Endodermal cell (in vitro differentiated cells): ENCODE measurements around the gene CHGA. TPM values are rescaled to one million over a fixed set of nuclear protein-coding genes. Genes with fewer than 3 reads are reported as not detected.

ENCODE experiments used
- DNase-seq: peaks from one replicate; pipeline ENCODE4 v3.0.0-alpha.2; 2017
- H3K27ac ChIP-seq: 2 replicates; pipeline ENCODE4 v1.5.1; 2013; ENCODE audit warnings: mild to moderate bottlenecking, low read depth, low read length, moderate library complexity
- H3K27me3 ChIP-seq: 2 replicates; pipeline ENCODE4 v1.6.1; 2013; ENCODE audit warnings: mild to moderate bottlenecking, low read length, moderate library complexity; ENCODE audit not compliant: insufficient read depth, control insufficient read depth, poor library complexity, severe bottlenecking
- H3K36me3 ChIP-seq: 2 replicates; pipeline ENCODE4 v1.7.0; 2013; ENCODE audit warnings: mild to moderate bottlenecking, low read length, moderate library complexity; ENCODE audit not compliant: control insufficient read depth, insufficient read depth
- H3K4me1 ChIP-seq: one replicate; pipeline ENCODE4 v1.7.0; 2013; ENCODE audit warnings: low read length; ENCODE audit not compliant: control insufficient read depth, insufficient read depth
- H3K4me3 ChIP-seq: 2 replicates; pipeline ENCODE4 v1.5.1; 2013; ENCODE audit warnings: mild to moderate bottlenecking, low read length, moderate library complexity
- H3K9ac ChIP-seq: 2 replicates; pipeline ENCODE4 v1.6.1; 2013; ENCODE audit warnings: mild to moderate bottlenecking, low read length, moderate library complexity; ENCODE audit not compliant: poor library complexity, severe bottlenecking; ENCODE audit errors: extremely low read depth
- H3K9me3 ChIP-seq: 2 replicates; pipeline ENCODE4 v1.6.1; 2013; ENCODE audit warnings: mild to moderate bottlenecking, low read length, moderate library complexity; ENCODE audit not compliant: control insufficient read depth
- H3K27ac Mint-ChIP-seq: 2 replicates; pipeline ENCODE4 v1.8.0; 2020; ENCODE audit warnings: mixed read lengths
- H3K27me3 Mint-ChIP-seq: 2 replicates; pipeline ENCODE4 v1.8.0; 2021; ENCODE audit warnings: mild to moderate bottlenecking, mixed read lengths; ENCODE audit not compliant: insufficient read depth
- H3K36me3 Mint-ChIP-seq: 2 replicates; pipeline ENCODE4 v1.8.0; 2020; ENCODE audit warnings: low read depth, mixed read lengths
- H3K4me1 Mint-ChIP-seq: 2 replicates; pipeline ENCODE4 v1.8.0; 2020; ENCODE audit warnings: mixed read lengths
- H3K4me3 Mint-ChIP-seq: 2 replicates; pipeline ENCODE4 v1.8.0; 2020; ENCODE audit warnings: mild to moderate bottlenecking, moderate library complexity, mixed read lengths
- H3K9me3 Mint-ChIP-seq: 2 replicates; pipeline ENCODE4 v1.8.0; 2020; ENCODE audit warnings: mild to moderate bottlenecking, mixed read lengths
- WGBS, 2 experiments: methylation state at CpG; one replicate each; pipeline versions ENCODE4 v1.1.5 to v1.1.7; 2013; ENCODE audit warnings: missing lambda C conversion rate in 2 of 2, mixed read lengths in 1 of 2; ENCODE audit not compliant: insufficient coverage in 1 of 2, insufficient read length in 1 of 2; 5-methylcytosine and 5-hydroxymethylcytosine counted together
- total RNA-seq, 2 donors: library from RNA; stranded (reverse); fragmentation: NEBNext Ultra II Directional in 1 of 2; extraction: Animal tissue kit (Norgen Biotek cat#: 25700) in 1 of 2; gene quantifications; 2 replicates in 1 of 2; 3 replicates in 1 of 2; pipeline ENCODE4 v1.2.1, GENCODE V29; 2021
- TF ChIP-seq, protein P1 (sequence below): fragments of 200-600 bp; sonication (generic); conservative IDR thresholded peaks from 2 replicates; pipeline ENCODE4 v1.5.0; 2021; ENCODE audit warnings: antibody characterized with exemption, mild to moderate bottlenecking

Gene CHGA
- total RNA-seq, 2 donors from 2014 or later, result 4.6 TPM

GRCh38 chr14:92932448-92933395 is 9.8 kb downstream of the CHGA start:
- TF ChIP-seq, protein P1, sequence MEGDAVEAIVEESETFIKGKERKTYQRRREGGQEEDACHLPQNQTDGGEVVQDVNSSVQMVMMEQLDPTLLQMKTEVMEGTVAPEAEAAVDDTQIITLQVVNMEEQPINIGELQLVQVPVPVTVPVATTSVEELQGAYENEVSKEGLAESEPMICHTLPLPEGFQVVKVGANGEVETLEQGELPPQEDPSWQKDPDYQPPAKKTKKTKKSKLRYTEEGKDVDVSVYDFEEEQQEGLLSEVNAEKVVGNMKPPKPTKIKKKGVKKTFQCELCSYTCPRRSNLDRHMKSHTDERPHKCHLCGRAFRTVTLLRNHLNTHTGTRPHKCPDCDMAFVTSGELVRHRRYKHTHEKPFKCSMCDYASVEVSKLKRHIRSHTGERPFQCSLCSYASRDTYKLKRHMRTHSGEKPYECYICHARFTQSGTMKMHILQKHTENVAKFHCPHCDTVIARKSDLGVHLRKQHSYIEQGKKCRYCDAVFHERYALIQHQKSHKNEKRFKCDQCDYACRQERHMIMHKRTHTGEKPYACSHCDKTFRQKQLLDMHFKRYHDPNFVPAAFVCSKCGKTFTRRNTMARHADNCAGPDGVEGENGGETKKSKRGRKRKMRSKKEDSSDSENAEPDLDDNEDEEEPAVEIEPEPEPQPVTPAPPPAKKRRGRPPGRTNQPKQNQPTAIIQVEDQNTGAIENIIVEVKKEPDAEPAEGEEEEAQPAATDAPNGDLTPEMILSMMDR, result no peak
- 93 to 94% methylated on average over 12 to 33 of the region's 35 CpGs for WGBS, 2 experiments
- H3K9me3 Mint-ChIP-seq, result no peaks in the 10 kb centered on the region
- H3K27me3 Mint-ChIP-seq, result no peaks in the 10 kb centered on the region
- Histone ChIP-seq H3K4me1 (no peaks in the 10 kb centered on the region), H3K27me3 (no peaks in the 10 kb centered on the region), H3K9me3 (no peaks in the 10 kb centered on the region), H3K27ac (no peak overlapping the region), H3K36me3 (no peaks in the 10 kb centered on the region), H3K4me3 (no peak overlapping the region), H3K9ac (no peak overlapping the region)
- no peak overlapping the region for H3K27ac Mint-ChIP-seq
- no peak for DNase-seq
- no peak overlapping the region for H3K4me3 Mint-ChIP-seq
- H3K36me3 Mint-ChIP-seq, result peaks cover 2% of the 10 kb centered on the region
- no peaks in the 10 kb centered on the region for H3K4me1 Mint-ChIP-seq

- Histone ChIP-seq H3K36me3 (no peaks in the 10 kb centered on the region), H3K4me3 (no peak overlapping the region), H3K9ac (no peak overlapping the region), H3K4me1 (no peaks in the 10 kb centered on the region), H3K27me3 (no peaks in the 10 kb centered on the region), H3K9me3 (no peaks in the 10 kb centered on the region), H3K27ac (no peak overlapping the region)
- DNase-seq, result no peak
- WGBS, 2 experiments, result 87 to 89% methylated on average over 6 to 8 of the region's 8 CpGs
- TF ChIP-seq, protein P1, result no peak
- H3K4me3 Mint-ChIP-seq, result no peak overlapping the region
- no peaks in the 10 kb centered on the region for H3K27me3 Mint-ChIP-seq
- no peaks in the 10 kb centered on the region for H3K9me3 Mint-ChIP-seq
- H3K36me3 Mint-ChIP-seq, result peaks cover 2% of the 10 kb centered on the region
- no peaks in the 10 kb centered on the region for H3K4me1 Mint-ChIP-seq
- H3K27ac Mint-ChIP-seq, result no peak overlapping the region
Observed at GRCh38 chr14:92933481-92933880, 10.5 kb downstream of the CHGA start.

DNA sequence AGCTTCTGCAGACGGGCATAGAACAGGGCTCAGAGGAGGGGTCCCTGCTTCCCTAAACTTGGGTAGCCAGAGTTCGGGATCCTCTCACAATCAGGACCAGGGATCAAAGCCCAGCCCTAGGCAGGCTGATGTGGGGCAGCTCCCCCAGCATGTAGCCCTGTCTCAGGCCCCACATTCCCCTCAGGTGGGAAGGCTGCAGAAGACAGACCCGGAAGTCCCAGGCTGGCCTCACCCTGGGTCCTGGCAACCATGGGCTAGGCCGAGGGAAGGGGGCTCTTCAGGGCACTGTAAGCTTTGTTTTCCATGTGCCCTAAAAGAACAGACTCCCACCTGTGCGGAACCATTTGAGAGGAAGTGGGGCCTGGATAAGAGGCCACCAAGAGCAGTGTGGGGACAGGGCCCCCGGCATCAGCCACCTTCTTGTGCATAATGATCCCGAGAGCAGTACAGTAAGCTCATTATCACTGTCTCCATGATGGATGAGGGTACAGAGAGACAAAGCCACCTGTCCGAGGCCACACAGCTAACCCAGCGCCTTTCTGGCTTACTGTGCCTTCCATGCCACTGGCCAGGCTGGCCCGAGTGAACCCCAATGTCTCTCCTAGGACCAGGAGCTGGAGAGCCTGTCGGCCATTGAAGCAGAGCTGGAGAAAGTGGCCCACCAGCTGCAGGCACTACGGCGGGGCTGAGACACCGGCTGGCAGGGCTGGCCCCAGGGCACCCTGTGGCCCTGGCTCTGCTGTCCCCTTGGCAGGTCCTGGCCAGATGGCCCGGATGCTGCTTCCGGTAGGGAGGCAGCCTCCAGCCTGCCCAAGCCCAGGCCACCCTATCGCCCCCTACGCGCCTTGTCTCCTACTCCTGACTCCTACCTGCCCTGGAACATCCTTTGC is 11.5 kb downstream of the CHGA start:
- Histone ChIP-seq H3K9me3 (no peaks in the 10 kb centered on the region), H3K27ac (no peak overlapping the region), H3K4me3 (no peak overlapping the region), H3K4me1 (no peaks in the 10 kb centered on the region), H3K36me3 (no peaks in the 10 kb centered on the region), H3K27me3 (no peaks in the 10 kb centered on the region), H3K9ac (no peak overlapping the region)
- Mint-ChIP-seq H3K4me3 (no peak overlapping the region), H3K36me3 (peaks cover 2% of the 10 kb centered on the region), H3K4me1 (no peaks in the 10 kb centered on the region), H3K9me3 (no peaks in the 10 kb centered on the region), H3K27ac (no peak overlapping the region), H3K27me3 (no peaks in the 10 kb centered on the region)
- WGBS, 2 experiments, result 90 to 91% methylated on average over 11 to 19 of the region's 19 CpGs
- TF ChIP-seq, protein P1, result no peak
- DNase-seq, result no peak
